ENCODE results near the gene LPO. TPM values are rescaled to one million over a fixed set of nuclear protein-coding genes. Genes with fewer than 3 reads are reported as not detected.

Gene LPO
- polyA plus RNA-seq, 1 experiment: not detected

DNA sequence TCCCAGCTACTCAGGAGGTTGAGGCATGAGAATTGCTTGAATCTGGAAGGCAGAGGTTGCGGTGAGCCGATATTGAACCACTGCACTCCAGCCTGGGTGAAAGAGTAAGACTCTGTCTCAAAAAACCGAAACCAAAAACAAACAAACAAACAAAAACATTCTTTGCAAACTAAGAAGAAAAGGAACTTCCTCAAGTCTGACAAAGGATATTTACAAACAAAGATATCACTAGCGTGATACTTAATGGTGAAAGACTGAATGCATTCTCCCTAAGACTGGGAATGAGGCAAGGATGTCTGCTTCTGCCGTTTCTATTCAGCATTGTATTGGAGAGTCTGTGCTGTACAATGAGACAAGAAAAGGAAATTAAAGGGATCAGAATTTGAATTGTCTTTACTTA is 52.9 kb downstream of the LPO start:
- H3K27me3 ChIP-seq (ENCODE audit: control insufficient read depth, insufficient read depth, low read length): peaks cover 13% of the 10 kb centered on the region
- H3K4me3 ChIP-seq (ENCODE audit: low read depth, low read length): no peak overlapping the region
- CTCF ChIA-PET: interaction anchor here (1.9 kb wide), 1 partner anchor 26 kb away, joined by 7 read pairs; no protein-coding TSS in a partner anchor
- no peak overlapping the region for H3K27ac ChIP-seq (ENCODE audit: low read depth, low read length)
- no peak for DNase-seq (ENCODE audit: low read depth, low spot score)
- TF ChIP-seq, protein P1, sequence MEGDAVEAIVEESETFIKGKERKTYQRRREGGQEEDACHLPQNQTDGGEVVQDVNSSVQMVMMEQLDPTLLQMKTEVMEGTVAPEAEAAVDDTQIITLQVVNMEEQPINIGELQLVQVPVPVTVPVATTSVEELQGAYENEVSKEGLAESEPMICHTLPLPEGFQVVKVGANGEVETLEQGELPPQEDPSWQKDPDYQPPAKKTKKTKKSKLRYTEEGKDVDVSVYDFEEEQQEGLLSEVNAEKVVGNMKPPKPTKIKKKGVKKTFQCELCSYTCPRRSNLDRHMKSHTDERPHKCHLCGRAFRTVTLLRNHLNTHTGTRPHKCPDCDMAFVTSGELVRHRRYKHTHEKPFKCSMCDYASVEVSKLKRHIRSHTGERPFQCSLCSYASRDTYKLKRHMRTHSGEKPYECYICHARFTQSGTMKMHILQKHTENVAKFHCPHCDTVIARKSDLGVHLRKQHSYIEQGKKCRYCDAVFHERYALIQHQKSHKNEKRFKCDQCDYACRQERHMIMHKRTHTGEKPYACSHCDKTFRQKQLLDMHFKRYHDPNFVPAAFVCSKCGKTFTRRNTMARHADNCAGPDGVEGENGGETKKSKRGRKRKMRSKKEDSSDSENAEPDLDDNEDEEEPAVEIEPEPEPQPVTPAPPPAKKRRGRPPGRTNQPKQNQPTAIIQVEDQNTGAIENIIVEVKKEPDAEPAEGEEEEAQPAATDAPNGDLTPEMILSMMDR (IDR thresholded peaks at IDR 0.05; ENCODE audit: low read depth, low read length): no peak
- POLR2A ChIA-PET: no interaction called here
- H3K9me3 ChIP-seq (ENCODE audit: control insufficient read depth, insufficient read depth, low read length): no peaks in the 10 kb centered on the region

DNA sequence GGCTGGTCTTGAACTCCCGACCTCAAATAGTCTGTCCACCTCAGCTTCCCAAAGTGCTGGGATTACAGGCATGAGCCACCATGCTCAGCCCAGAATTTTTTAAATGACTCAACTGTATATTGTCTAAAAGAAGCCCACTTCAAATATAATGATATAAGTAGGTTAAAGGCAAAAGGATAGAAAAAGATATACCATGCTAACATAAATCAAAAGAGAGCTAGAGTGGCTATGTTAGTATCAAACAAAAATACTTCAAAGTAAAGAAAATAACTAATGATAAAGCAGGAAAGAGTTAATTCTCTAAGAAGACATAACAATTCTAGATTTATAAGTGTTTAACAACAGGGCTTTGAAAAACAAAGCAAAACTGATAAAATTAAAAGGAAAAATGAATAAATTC is 55.6 kb downstream of the LPO start:
- no peak for DNase-seq (ENCODE audit: low read depth, low spot score)
- Histone ChIP-seq H3K27me3 (ENCODE audit: control insufficient read depth, insufficient read depth, low read length) (peaks cover 15% of the 10 kb centered on the region), H3K9me3 (ENCODE audit: control insufficient read depth, insufficient read depth, low read length) (no peaks in the 10 kb centered on the region), H3K4me3 (ENCODE audit: low read depth, low read length) (no peak overlapping the region), H3K27ac (ENCODE audit: low read depth, low read length) (no peak overlapping the region)
- CTCF ChIA-PET: interaction anchor here (0.6 kb wide), 1 partner anchor 12 kb away, joined by 7 read pairs; no protein-coding TSS in a partner anchor
- POLR2A ChIA-PET: no interaction called here
- TF ChIP-seq, protein P1 (IDR thresholded peaks at IDR 0.05; ENCODE audit: low read depth, low read length): no peak

DNA sequence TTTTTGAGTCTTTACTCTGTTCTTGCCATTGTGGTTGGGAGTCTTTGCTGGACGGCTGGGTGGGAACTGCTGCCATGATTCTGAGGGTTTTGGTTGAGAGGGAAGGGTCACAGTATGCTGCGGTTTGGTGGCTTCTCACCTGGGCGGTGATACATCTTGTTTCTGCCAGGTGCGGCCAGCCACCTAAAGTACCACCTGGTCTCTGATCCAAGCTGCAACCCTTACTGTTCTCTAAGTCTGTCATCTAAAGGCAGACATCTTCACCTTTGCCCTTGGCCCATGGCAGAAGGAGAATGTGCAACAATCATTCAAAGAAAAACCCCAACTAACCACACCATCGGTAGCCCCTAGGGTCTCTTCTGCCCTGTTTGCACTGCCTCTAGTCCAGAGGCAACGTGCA is 62.0 kb downstream of the LPO start:
- Histone ChIP-seq H3K9me3 (ENCODE audit: control insufficient read depth, insufficient read depth, low read length) (no peaks in the 10 kb centered on the region), H3K4me3 (ENCODE audit: low read depth, low read length) (no peak overlapping the region), H3K27ac (ENCODE audit: low read depth, low read length) (no peak overlapping the region), H3K27me3 (ENCODE audit: control insufficient read depth, insufficient read depth, low read length) (peaks cover 4% of the 10 kb centered on the region)
- DNase-seq (ENCODE audit: low read depth, low spot score): no peak
- TF ChIP-seq, protein P1 (IDR thresholded peaks at IDR 0.05; ENCODE audit: low read depth, low read length): no peak
- ChIA-PET CTCF (interaction anchor here (1.0 kb wide), 1 partner anchor 17 kb away, joined by 3 read pairs; no protein-coding TSS in a partner anchor), POLR2A (no interaction called here)

DNA sequence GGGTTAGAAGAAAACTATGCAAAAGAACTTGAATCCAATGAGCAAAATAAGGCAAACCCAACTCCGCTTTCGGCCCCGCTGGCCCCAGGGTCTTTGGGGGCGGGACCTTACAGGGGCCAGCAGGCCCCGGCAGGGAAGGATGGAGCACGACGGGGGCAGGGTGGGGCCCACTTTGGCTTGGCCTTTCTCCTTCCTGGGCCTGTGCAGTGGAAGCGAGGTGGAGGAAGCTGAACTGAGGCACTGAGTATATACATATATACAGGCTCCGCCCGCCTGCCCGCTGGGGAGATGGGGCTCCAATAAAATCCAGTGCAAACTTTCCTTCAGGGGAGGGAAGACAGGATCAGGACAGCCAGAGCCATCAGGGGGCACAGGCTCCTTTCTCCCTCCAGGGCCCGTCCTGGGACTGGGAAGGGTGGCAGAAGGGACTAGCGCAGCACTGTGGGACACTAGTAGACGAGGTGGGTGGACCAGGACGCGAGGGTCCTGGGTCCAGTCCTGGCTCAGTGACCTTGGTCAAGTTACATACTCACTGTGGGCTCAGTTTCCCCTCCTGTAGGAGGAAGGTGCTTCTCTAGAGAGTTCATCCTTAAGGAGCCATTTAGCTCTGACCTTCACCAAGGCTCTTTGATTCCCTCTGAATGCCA is 63.2 kb downstream of the LPO start:
- CTCF ChIA-PET: interaction anchor here (1.0 kb wide), 1 partner anchor 16 kb away, joined by 3 read pairs; no protein-coding TSS in a partner anchor
- DNase-seq (ENCODE audit: low read depth, low spot score): no peak

More for the DNA sequence above, 63.2 kb downstream of the LPO start:
- Histone ChIP-seq H3K4me3 (ENCODE audit: low read depth, low read length) (no peak overlapping the region), H3K27ac (ENCODE audit: low read depth, low read length) (no peak overlapping the region), H3K27me3 (ENCODE audit: control insufficient read depth, insufficient read depth, low read length) (peaks cover 4% of the 10 kb centered on the region), H3K9me3 (ENCODE audit: control insufficient read depth, insufficient read depth, low read length) (no peaks in the 10 kb centered on the region)
- TF ChIP-seq, protein P1 (IDR thresholded peaks at IDR 0.05; ENCODE audit: low read depth, low read length): no peak
- POLR2A ChIA-PET: no interaction called here

Data from AG04450 (cell line).